Posterior vena cava (tissue), 2 donors: ENCODE results near the gene MYO16. TPM values are rescaled to one million over a fixed set of nuclear protein-coding genes. Genes with fewer than 3 reads are reported as not detected.

ENCODE experiments used
- DNase-seq: peaks from one replicate; pipeline ENCODE4 v3.0.0-alpha.2; 2020; ENCODE audit warnings: low spot score
- intact Hi-C, 2 donors: fragments of 100-400 bp; cut with DNase I; formaldehyde crosslinking; loops; one replicate each; pipeline versions ENCODE4 v1.14.1 to v1.14.2; 2022 to 2023
- long read RNA-seq, 2 donors: library from polyadenylated mRNA; unstranded; transcript quantifications; one replicate each; pipeline ENCODE4 v2.0.0, GENCODE V29; 2020 to 2021
- total RNA-seq, 2 donors: library from RNA; stranded (reverse); fragmentation: NEBNext Ultra II Directional; extraction: Animal tissue kit (Norgen Biotek cat#: 25700); gene quantifications; one replicate each; pipeline ENCODE4 v1.2.1, GENCODE V29; 2021
- donor health status: DM: yes; HTN: yes; CAD: no.
- donor health status: DM: yes; HTN: yes; CAD: no.

The MYO16 gene
- total RNA-seq, result under 1 TPM; 0.09 to 0.43 TPM
- long read RNA-seq, donor 1, partial matches to known transcripts, result 1 of 1 reads
- long read RNA-seq, donor 1, other reads (novel, unspliced or antisense), result 0 of 1 reads
- long read RNA-seq, donor 2, partial matches to known transcripts, result 2 of 3 reads
- long read RNA-seq, donor 2, other reads (novel, unspliced or antisense), result 1 of 3 reads

GRCh38 chr13:108629181-108629752 is at the start of gene MYO16:
MYO16 (plus strand) TSS chr13:108629611; CDS start chr13:108629845, 234 bp downstream.
- intact Hi-C loops, result no loop called here
- DNase-seq, result no peak

GRCh38 chr13:108586826-108587225 is 42.6 kb upstream of the MYO16 start:
- intact Hi-C loops, result no loop called here
- no peak for DNase-seq

GRCh38 chr13:108588516-108588915 is 40.9 kb upstream of the MYO16 start:
- intact Hi-C loops, result no loop called here
- no peak for DNase-seq

GRCh38 chr13:108594153-108594552 is 35.3 kb upstream of the MYO16 start:
- no peak for DNase-seq
- intact Hi-C loops, result no loop called here

- no peak for DNase-seq
- intact Hi-C loops, result no loop called here
These were observed 33.8 kb upstream of the MYO16 start for GRCh38 chr13:108595436-108596274.

- intact Hi-C loops, result no loop called here
- no peak for DNase-seq
These were observed 31.5 kb upstream of the MYO16 start for GRCh38 chr13:108597943-108598342.

- no peak for DNase-seq
- intact Hi-C loops, result no loop called here
These were observed 23.0 kb upstream of the MYO16 start for GRCh38 chr13:108606424-108606823.

- intact Hi-C loops, result no loop called here
These were observed 20.1 kb upstream of the MYO16 start for GRCh38 chr13:108609353-108609752.

GRCh38 chr13:108610507-108610906 is 18.9 kb upstream of the MYO16 start:
- DNase-seq, result no peak
- intact Hi-C loops, result no loop called here

More at GRCh38 chr13:108609353-108609752, 20.1 kb upstream of the MYO16 start:
- DNase-seq, result no peak

GRCh38 chr13:108615241-108615640 is 14.2 kb upstream of the MYO16 start:
- no peak for DNase-seq
- intact Hi-C loops, result no loop called here

GRCh38 chr13:108618233-108618632 is 11.2 kb upstream of the MYO16 start:
- intact Hi-C loops, result no loop called here
- no peak for DNase-seq

- intact Hi-C loops, result no loop called here
- no peak for DNase-seq
These were observed 7.9 kb upstream of the MYO16 start for GRCh38 chr13:108621462-108621861.

- intact Hi-C loops, result no loop called here
- no peak for DNase-seq
These were observed 5.3 kb upstream of the MYO16 start for GRCh38 chr13:108624108-108624507.

- DNase-seq, result no peak
- intact Hi-C loops, result no loop called here
These were observed 4.4 kb upstream of the MYO16 start for GRCh38 chr13:108624979-108625378.

- no peak for DNase-seq
- intact Hi-C loops, result no loop called here
These were observed 577 bp downstream of the MYO16 start for GRCh38 chr13:108629988-108630387.

GRCh38 chr13:108632649-108633167 is 3.3 kb downstream of the MYO16 start:
- no peak for DNase-seq
- intact Hi-C loops, result no loop called here

- no peak for DNase-seq
- intact Hi-C loops, result no loop called here
These were observed 9.5 kb downstream of the MYO16 start for GRCh38 chr13:108638901-108639300.

- intact Hi-C loops, result no loop called here
These were observed 14.4 kb downstream of the MYO16 start for GRCh38 chr13:108643646-108644353.

GRCh38 chr13:108645376-108645775 is 16.0 kb downstream of the MYO16 start:
- DNase-seq, result no peak
- intact Hi-C loops, result no loop called here

More at GRCh38 chr13:108643646-108644353, 14.4 kb downstream of the MYO16 start:
- DNase-seq, result no peak

- DNase-seq, result no peak
- intact Hi-C loops, result no loop called here
These were observed 20.9 kb downstream of the MYO16 start for GRCh38 chr13:108650271-108650670.
